ENCODE data around the gene CALHM5. TPM values are rescaled to one million over a fixed set of nuclear protein-coding genes. Genes with fewer than 3 reads are reported as not detected.

Gene CALHM5
- total RNA-seq, 1 experiment from 2014 or later = 0.05 TPM

GRCh38 chr6:116560130-116560529 is 48.7 kb downstream of the CALHM5 start:
- DNase-seq (ENCODE audit: low read depth, low spot score) (no peak), ATAC-seq (no peak)
- intact Hi-C loops (cut with micrococcal nuclease) = loop anchor here (2.0 kb wide), 3 partner anchors 273 to 341 kb away; no protein-coding TSS in a partner anchor
- Histone ChIP-seq H4K20me1 (ENCODE audit: insufficient read depth) (no peaks in the 10 kb centered on the region), H3K9ac (ENCODE audit: low read length) (no peak overlapping the region), H3K4me1 (ENCODE audit: control insufficient read depth in 1 of 2, insufficient read depth in 2 of 2, low read length in 2 of 2) (peaks cover 3 to 29% of the 10 kb centered on the region in 2 experiments; a peak in 3 of 4 replicates), H3K9me2 (ENCODE audit: insufficient read depth) (no peaks in the 10 kb centered on the region), H2AFZ (ENCODE audit: low read depth, low read length, poor library complexity, severe bottlenecking) (peak overlapping the region; percentile 47), H3K4me3 (replicated peaks in 1 of 2; ENCODE audit: low read depth in 1 of 2, low read length in 2 of 2) (no peak overlapping the region), H3K36me3 (ENCODE audit: control insufficient read depth in 1 of 2, insufficient read depth in 2 of 2, low read length in 2 of 2) (no peaks in the 10 kb centered on the region), H3K27me3 (ENCODE audit: insufficient read depth, low read length) (no peaks in the 10 kb centered on the region), H3K4me2 (ENCODE audit: low read length) (no peak overlapping the region), H3K27ac (ENCODE audit: low read depth, low read length) (no peak overlapping the region), H3K79me2 (ENCODE audit: insufficient read depth, low read length) (no peaks in the 10 kb centered on the region), H3K9me3 (ENCODE audit: control insufficient read depth in 1 of 2, insufficient read depth in 1 of 2, low read depth in 1 of 2, low read length in 2 of 2) (no peaks in the 10 kb centered on the region)
- POLR2A ChIA-PET = interaction anchor here (1.7 kb wide), 1 partner anchor 273 kb away, joined by 4 read pairs; no protein-coding TSS in a partner anchor
- RAD21 ChIA-PET (ENCODE audit: low non-redundant PET in 1 of 2, low total read pairs in 2 of 2, uncharacterized antibody in 2 of 2, unreplicated experiment in 2 of 2) = interaction anchor here in 1 of 2 experiments (1.1 kb wide), 1 partner anchor 291 kb away, joined by 3 read pairs; no protein-coding TSS in a partner anchor
- CTCF ChIA-PET = interaction anchor here (1.1 to 2.6 kb wide), 7 partner anchors 12 to 342 kb away, joined by 3 to 33 read pairs (median 9); partner anchors contain the start of gene RWDD1
- BruUV-seq (replicated peaks) = no TSS peak
- TF ChIP-seq EZH2phosphoT487 (IDR thresholded peaks at IDR 0.05; ENCODE audit: borderline replicate concordance) (no peak), EZH2 (IDR thresholded peaks at IDR 0.05) (no peak), SP1 (IDR thresholded peaks at IDR 0.05; ENCODE audit: low read depth) (no peak), SIN3A (IDR thresholded peaks at IDR 0.05; ENCODE audit: low read depth) (no peak), REST (IDR thresholded peaks at IDR 0.05; ENCODE audit: low read depth) (no peak)

All from HCT116 (cell line).